ENCODE measurements around the gene CHD8.

Gene CHD8

DNA sequence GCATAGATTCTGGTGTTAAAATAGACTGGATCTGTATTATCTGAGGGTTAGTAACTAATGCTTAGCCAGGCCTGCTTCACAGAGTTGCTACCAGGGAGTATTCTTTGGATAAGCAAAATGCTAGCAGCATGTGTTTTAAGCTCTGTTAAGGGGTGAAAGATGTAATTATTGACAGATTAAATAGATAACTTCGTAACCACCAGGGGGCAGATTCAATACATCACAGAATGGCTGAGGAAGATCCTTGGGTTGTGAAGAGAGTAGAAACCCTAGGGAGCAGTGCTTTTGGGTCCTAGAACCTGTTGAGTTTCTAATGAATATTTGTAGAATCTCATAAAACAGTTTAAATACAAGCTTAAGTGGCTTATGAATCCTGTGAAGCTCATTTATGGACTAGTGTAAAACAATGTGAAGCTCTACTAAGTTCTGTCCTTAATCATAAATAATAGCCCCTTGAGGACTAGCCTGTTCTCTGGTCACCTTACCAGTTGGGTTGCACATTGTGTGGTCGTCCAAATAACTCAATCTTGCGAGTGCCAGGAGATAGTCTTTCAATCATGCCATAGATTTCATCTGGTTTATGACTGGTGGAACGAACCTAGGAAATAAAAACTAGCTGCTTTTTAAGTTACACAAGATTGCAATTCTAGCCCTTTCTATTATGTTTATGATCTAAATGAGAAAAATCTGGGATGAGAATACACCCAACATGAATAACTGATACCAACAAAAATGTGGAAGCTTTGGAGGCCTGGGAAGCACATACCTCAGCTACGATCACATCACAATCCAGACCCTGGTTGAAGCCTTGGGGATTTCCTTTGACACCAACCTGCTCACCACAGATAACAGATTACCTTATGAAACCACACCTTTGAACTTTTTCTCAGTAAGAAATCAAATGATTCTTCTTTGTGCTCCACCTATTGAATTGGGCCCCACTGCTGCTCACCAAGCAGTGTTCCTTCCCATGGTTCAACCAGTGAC, 42.9 kb upstream of the CHD8 start:
- H3K27ac ChIP-seq, result no peak overlapping the region
- TF ChIP-seq, protein P1, sequence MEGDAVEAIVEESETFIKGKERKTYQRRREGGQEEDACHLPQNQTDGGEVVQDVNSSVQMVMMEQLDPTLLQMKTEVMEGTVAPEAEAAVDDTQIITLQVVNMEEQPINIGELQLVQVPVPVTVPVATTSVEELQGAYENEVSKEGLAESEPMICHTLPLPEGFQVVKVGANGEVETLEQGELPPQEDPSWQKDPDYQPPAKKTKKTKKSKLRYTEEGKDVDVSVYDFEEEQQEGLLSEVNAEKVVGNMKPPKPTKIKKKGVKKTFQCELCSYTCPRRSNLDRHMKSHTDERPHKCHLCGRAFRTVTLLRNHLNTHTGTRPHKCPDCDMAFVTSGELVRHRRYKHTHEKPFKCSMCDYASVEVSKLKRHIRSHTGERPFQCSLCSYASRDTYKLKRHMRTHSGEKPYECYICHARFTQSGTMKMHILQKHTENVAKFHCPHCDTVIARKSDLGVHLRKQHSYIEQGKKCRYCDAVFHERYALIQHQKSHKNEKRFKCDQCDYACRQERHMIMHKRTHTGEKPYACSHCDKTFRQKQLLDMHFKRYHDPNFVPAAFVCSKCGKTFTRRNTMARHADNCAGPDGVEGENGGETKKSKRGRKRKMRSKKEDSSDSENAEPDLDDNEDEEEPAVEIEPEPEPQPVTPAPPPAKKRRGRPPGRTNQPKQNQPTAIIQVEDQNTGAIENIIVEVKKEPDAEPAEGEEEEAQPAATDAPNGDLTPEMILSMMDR (IDR thresholded peaks at IDR 0.05; ENCODE audit: low read depth, low read length, missing control alignments), result peak; percentile 58
- no peaks in the 10 kb centered on the region for H3K27me3 ChIP-seq (replicated peaks)
- H3K4me3 ChIP-seq (ENCODE audit: low read depth, low read length), result no peak overlapping the region
- DNase-seq, result peak; percentile 43
- in situ Hi-C loops (cut with HindIII; ENCODE audit: low pct_ligation_motif_present, low sequenced_read_pairs), result no loop called here
- peaks cover 56% of the 10 kb centered on the region for H3K36me3 ChIP-seq (replicated peaks)

DNA sequence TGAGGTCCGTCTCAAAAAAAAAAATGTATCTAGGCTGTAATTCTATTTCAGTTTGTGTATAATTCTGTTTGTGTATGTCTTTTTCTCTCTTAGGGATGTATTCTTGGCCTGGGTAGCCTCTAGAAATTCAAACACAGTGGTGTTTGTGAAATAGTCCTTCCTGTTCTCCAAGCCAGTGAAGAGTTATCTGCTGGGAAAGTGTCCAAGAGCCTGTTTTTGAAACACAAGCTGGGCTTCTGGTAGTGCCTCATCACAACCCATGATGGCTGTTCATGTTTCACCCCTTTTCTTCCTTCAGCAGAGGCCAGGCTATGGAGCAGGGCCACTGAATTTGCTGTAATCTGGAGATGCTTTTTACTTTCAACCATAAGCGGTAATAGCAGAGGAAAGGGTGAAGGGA, 40.5 kb upstream of the CHD8 start:
- Histone ChIP-seq H3K27ac (no peak overlapping the region), H3K36me3 (replicated peaks) (peaks cover 55% of the 10 kb centered on the region), H3K27me3 (replicated peaks) (no peaks in the 10 kb centered on the region), H3K4me3 (ENCODE audit: low read depth, low read length) (no peak overlapping the region)
- TF ChIP-seq, protein P1 (IDR thresholded peaks at IDR 0.05; ENCODE audit: low read depth, low read length, missing control alignments), result no peak
- in situ Hi-C loops (cut with HindIII; ENCODE audit: low pct_ligation_motif_present, low sequenced_read_pairs), result no loop called here
- DNase-seq, result peak; percentile 12

DNA sequence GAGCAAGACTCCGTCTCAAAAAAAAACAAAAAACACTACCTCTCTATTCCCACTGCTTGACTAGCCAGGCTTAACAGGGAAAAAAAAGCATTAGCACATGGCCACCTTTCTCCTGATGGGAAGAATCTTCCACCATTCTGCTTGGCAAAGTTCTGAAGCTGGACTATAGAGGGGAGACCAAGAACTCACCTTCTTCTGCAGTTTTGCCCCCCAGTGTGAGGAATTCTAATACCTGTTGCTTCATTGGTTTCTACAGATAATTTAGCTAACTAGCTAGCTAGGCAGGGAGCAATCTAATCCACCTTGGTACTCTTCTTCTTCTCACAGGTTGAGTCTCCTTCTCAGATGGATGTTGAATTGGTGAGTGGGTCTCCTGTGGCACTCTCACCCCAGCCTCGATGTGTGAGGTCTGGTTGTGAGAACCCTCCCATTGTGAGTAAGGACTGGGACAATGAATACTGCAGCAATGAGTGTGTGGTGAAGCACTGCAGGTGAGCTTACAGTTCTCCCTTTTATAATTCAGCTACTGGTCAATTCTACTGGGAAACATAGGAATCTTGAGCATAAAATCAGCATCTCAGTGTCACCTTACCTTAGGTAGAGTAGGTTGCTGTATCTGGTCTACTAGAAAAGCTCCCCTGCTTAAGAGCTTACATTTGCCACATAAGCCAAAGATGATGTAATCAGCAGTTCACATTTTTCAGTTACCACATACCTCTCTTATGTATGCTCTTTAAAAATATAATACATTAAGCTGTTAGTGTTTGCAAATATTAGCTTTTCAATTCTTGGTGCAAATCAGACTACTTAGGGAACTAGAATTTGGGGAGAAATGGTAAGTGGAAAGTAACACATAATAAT, 39.2 kb upstream of the CHD8 start:
- in situ Hi-C loops (cut with HindIII; ENCODE audit: low pct_ligation_motif_present, low sequenced_read_pairs), result no loop called here
- TF ChIP-seq, protein P1 (IDR thresholded peaks at IDR 0.05; ENCODE audit: low read depth, low read length, missing control alignments), result no peak
- H3K27me3 ChIP-seq (replicated peaks), result no peaks in the 10 kb centered on the region
- H3K27ac ChIP-seq, result no peak overlapping the region
- H3K4me3 ChIP-seq (ENCODE audit: low read depth, low read length), result no peak overlapping the region
- H3K36me3 ChIP-seq (replicated peaks), result peaks cover 52% of the 10 kb centered on the region
- no peak for DNase-seq

DNA sequence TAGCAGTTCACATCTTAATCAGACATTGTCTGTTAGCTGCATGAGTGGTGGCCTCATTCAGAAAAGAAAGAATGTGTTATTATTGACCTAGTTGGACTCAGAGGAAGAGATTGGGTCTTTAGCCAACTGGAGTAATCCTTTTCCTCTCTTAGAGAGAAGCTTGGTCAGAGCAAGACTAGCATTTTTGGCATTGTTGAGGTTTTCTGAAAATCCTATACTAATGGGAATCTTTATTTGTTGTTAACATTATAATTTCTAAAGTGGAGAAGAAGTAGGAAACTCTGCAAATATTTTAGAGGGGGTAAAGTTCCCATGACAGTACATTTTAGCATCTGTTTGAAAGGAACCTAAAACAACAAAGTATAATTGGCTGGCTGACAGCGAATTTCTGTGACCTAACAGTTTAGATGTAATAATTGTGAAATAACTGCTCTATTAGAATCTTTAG, 30.7 kb upstream of the CHD8 start:
- in situ Hi-C loops (cut with HindIII; ENCODE audit: low pct_ligation_motif_present, low sequenced_read_pairs), result no loop called here
- DNase-seq, result peak; percentile 10
- Histone ChIP-seq H3K27me3 (replicated peaks) (no peaks in the 10 kb centered on the region), H3K27ac (peak overlapping the region; percentile 33), H3K4me3 (ENCODE audit: low read depth, low read length) (no peak overlapping the region), H3K36me3 (replicated peaks) (peaks cover 36% of the 10 kb centered on the region)
- TF ChIP-seq, protein P1 (IDR thresholded peaks at IDR 0.05; ENCODE audit: low read depth, low read length, missing control alignments), result no peak

DNA sequence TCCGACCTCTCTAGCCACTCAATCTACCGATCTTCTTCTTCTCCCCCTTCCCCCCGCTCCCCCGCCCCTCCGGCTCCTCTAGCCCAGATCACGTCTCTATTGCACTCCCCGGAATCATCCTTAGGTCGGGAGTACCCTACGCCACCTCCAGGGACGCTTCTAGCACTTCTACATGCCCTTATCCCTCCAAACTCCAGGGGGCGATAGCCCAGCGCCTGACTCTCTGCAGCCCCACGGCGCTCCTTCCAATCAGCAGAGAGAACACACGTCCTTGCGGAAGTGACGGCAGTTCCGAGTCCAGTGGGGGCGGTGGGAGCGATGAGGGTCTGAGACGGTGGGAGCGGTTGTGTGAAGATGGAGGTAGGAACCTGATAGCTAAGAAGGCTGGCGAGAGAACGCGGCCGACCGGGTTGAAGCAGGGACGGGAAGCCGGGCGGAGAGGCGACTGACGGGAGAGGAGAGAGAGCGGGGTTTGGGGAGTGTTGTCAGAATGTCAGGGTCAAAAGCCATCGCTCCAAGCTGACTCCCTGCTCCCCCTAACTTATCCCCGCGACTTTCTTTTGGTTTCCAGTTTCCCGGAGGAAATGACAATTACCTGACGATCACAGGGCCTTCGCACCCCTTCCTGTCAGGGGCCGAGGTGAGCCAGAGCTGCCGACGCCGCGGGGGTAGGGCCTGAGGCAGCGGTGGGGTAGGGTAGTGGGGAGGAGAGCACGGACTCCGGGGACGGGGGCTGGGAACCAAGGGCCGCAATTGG, 21.2 kb upstream of the CHD8 start, which contains the start of the genes RAB2B and TOX4:
TSS of gene RAB2B (minus strand) at position 35 of the 757 bp plus-strand sequence. CDS start 87 bp downstream, outside the sequence.
TSS of gene TOX4 (plus strand) at position 271 of the 757 bp plus-strand sequence. CDS start at position 355, 84 bp downstream.
- in situ Hi-C loops (cut with HindIII; ENCODE audit: low pct_ligation_motif_present, low sequenced_read_pairs), result no loop called here
- DNase-seq, result peak; percentile 98
- H3K36me3 ChIP-seq (replicated peaks), result peaks cover 10% of the 10 kb centered on the region
- peak within 1 kb of the TSS; percentile 94 for H3K27ac ChIP-seq
- H3K4me3 ChIP-seq (ENCODE audit: low read depth, low read length), result peak within 1 kb of the TSS; percentile 96
- H3K27me3 ChIP-seq (replicated peaks), result no peaks in the 10 kb centered on the region
- TF ChIP-seq, protein P1 (IDR thresholded peaks at IDR 0.05; ENCODE audit: low read depth, low read length, missing control alignments), result peak; percentile 99
